HFF-Myc (cell line): ENCODE data around the gene ATRNL1.

ENCODE experiments used
- DNase-seq: peaks from one replicate; pipeline ENCODE4 v3.0.0-alpha.2; 2011; ENCODE audit warnings: low read depth; ENCODE audit errors: extremely low read depth
- H3K4me3 ChIP-seq: replicated peaks from 2 replicates; pipeline ENCODE4 v1.5.1; 2011; ENCODE audit warnings: low read depth, mild to moderate bottlenecking, control low read depth, low read length
- CTCF ChIP-seq: IDR thresholded peaks from 2 replicates; pipeline ENCODE4 v1.5.1; 2012; ENCODE audit warnings: mild to moderate bottlenecking, low read depth, low read length, control low read depth; ENCODE audit errors: missing control alignments

Gene ATRNL1

GRCh38 chr10:115084277-115084850 is 8.8 kb upstream of the ATRNL1 start:
- no peak for DNase-seq
- H3K4me3 ChIP-seq, result no peak overlapping the region
- no peak for TF ChIP-seq CTCF

- DNase-seq, result no peak
- H3K4me3 ChIP-seq, result no peak overlapping the region
- TF ChIP-seq CTCF, result no peak
These were observed 2.0 kb upstream of the ATRNL1 start for GRCh38 chr10:115091161-115091560.

- TF ChIP-seq CTCF, result no peak
- DNase-seq, result no peak
- peak overlapping the region; percentile 45 for H3K4me3 ChIP-seq
These were observed 959 bp upstream of the ATRNL1 start for GRCh38 chr10:115092258-115092554.

GRCh38 chr10:115092555-115093285 is 445 bp upstream of the ATRNL1 start:
- H3K4me3 ChIP-seq, result peak overlapping the region; percentile 45
- no peak for DNase-seq
- TF ChIP-seq CTCF, result no peak

DNA sequence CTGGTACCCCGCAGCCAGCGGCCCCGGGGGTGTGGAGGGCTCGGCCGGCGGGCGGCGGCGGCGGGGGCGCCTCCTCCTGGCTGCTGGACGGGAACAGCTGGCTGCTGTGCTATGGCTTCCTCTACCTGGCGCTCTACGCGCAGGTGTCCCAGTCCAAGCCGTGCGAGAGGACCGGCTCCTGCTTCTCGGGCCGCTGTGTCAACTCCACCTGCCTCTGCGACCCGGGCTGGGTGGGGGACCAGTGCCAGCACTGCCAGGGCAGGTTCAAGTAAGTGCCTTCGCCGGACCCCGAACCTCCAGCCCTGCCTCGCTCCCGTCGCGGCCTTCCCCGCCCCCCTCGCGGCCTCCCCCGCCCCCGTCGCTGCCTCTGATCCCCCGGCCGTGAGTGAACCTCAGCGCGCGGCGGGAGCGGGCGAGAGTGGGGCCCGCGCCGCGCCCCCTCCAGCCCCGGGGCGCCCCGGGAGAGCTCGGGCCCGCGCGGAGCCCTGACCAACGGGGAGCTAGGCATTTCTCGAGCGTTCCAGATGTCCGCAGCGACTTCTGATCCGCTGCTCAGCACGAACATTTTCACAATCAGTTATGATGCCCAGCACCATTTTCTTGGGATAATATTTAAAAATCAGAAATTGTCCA is 727 bp downstream of the ATRNL1 start:
- H3K4me3 ChIP-seq, result peak overlapping the region; percentile 45
- no peak for TF ChIP-seq CTCF
- DNase-seq, result no peak

GRCh38 chr10:115094416-115095140 is 1.4 kb downstream of the ATRNL1 start:
- TF ChIP-seq CTCF, result no peak
- no peak overlapping the region for H3K4me3 ChIP-seq
- DNase-seq, result no peak
